HG02885 (cell line): ENCODE data around the gene CLDN1.
"Not testable (repeated sequence)": the region's sequence is repeated elsewhere in the genome, so short reads cannot be mapped to it uniquely, and the experiment has no call there.

Experiments
- ATAC-seq: cut with Tn5 transposase; IDR thresholded peaks from one replicate; pipeline ENCODE4 v1.9.1; 2021; ENCODE audit warnings: mild to moderate bottlenecking; ENCODE audit not compliant: unreplicated experiment, poor library complexity

CLDN1 gene

GRCh38 chr3:190301591-190301990, 20.7 kb downstream of the CLDN1 start:
- no peak for ATAC-seq

GRCh38 chr3:190299969-190300368, 22.3 kb downstream of the CLDN1 start:
- no peak for ATAC-seq

GRCh38 chr3:190294030-190294429, 28.2 kb downstream of the CLDN1 start:
- no peak for ATAC-seq

- ATAC-seq: no peak
Measured at GRCh38 chr3:190293621-190294020, 28.6 kb downstream of the CLDN1 start.

GRCh38 chr3:190291994-190292584, 30.2 kb downstream of the CLDN1 start:
- no peak for ATAC-seq

- no peak for ATAC-seq
Measured at GRCh38 chr3:190289989-190290388, 32.3 kb downstream of the CLDN1 start.

- ATAC-seq: no peak
Measured at GRCh38 chr3:190288836-190289235, 33.4 kb downstream of the CLDN1 start.

- no peak for ATAC-seq
Measured at GRCh38 chr3:190286014-190286413, 36.2 kb downstream of the CLDN1 start.

GRCh38 chr3:190281308-190282051, 40.8 kb downstream of the CLDN1 start:
- no peak for ATAC-seq

GRCh38 chr3:190279690-190280089, 42.6 kb downstream of the CLDN1 start:
- no peak for ATAC-seq

GRCh38 chr3:190272747-190273146, 49.5 kb downstream of the CLDN1 start:
- ATAC-seq: no peak

- ATAC-seq: no peak
Measured at GRCh38 chr3:190269101-190269500, 53.1 kb downstream of the CLDN1 start.

- not testable (repeated sequence) for ATAC-seq
Measured at GRCh38 chr3:190267464-190267863, 54.8 kb downstream of the CLDN1 start.

- ATAC-seq: no peak
Measured at GRCh38 chr3:190266913-190267290, 55.3 kb downstream of the CLDN1 start.

- ATAC-seq: no peak
Measured at GRCh38 chr3:190266265-190266912, 55.9 kb downstream of the CLDN1 start.

- no peak for ATAC-seq
Measured at GRCh38 chr3:190265796-190266195, 56.5 kb downstream of the CLDN1 start.

- ATAC-seq: no peak
Measured at GRCh38 chr3:190265126-190265525, 57.1 kb downstream of the CLDN1 start.

GRCh38 chr3:190261740-190262139, 60.5 kb downstream of the CLDN1 start:
- ATAC-seq: no peak

- no peak for ATAC-seq
Measured at GRCh38 chr3:190261015-190261414, 61.2 kb downstream of the CLDN1 start.

GRCh38 chr3:190260301-190260700, 61.9 kb downstream of the CLDN1 start:
- ATAC-seq: no peak

- no peak for ATAC-seq
Measured at GRCh38 chr3:190258634-190259033, 63.6 kb downstream of the CLDN1 start.
